OCI-LY1 (cell line): ENCODE data around the gene FRY.

Experiments used
- H2AFZ ChIP-seq: fragments of 200-600 bp; sonication (generic), shearing (Covaris generic); 2 replicates; pipeline ENCODE4 v1.6.0; 2014; ENCODE audit warnings: antibody characterized with exemption, mild to moderate bottlenecking, low read length
- H3F3A ChIP-seq: fragments of 200-600 bp; sonication (generic), shearing (Covaris generic); 2 replicates; pipeline ENCODE4 v1.6.0; 2014; ENCODE audit warnings: mild to moderate bottlenecking, antibody characterized with exemption, low read length, moderate library complexity; ENCODE audit not compliant: insufficient read depth
- H3K27ac ChIP-seq: fragments of 200-600 bp; sonication (generic); 2 replicates; pipeline ENCODE4 v1.5.1; 2014; ENCODE audit warnings: low read length, mixed run types, mild to moderate bottlenecking, low read depth; ENCODE audit not compliant: poor library complexity, severe bottlenecking
- H3K27me3 ChIP-seq: fragments of 200-600 bp; sonication (generic); 2 replicates; pipeline ENCODE4 v1.6.0; 2014; ENCODE audit warnings: antibody characterized with exemption, mild to moderate bottlenecking, low read length, moderate library complexity; ENCODE audit not compliant: insufficient read depth
- H3K36me3 ChIP-seq: fragments of 200-600 bp; sonication (generic); 2 replicates; pipeline ENCODE4 v1.6.1; 2014; ENCODE audit warnings: mild to moderate bottlenecking, antibody characterized with exemption, low read length, moderate library complexity, mixed read lengths; ENCODE audit not compliant: insufficient read depth
- H3K4me1 ChIP-seq: fragments of 200-600 bp; sonication (generic); 2 replicates; pipeline ENCODE4 v1.5.1; 2014; ENCODE audit warnings: mild to moderate bottlenecking, low read length, moderate library complexity; ENCODE audit not compliant: insufficient read depth, severe bottlenecking
- H3K4me2 ChIP-seq: fragments of 200-600 bp; sonication (generic), shearing (Covaris generic); 2 replicates; pipeline ENCODE4 v1.6.1; 2014; ENCODE audit warnings: low read length
- H3K4me3 ChIP-seq: fragments of 200-600 bp; sonication (generic); 2 replicates; pipeline ENCODE4 v1.5.1; 2014; ENCODE audit warnings: low read length, low read depth, mild to moderate bottlenecking, mixed read lengths; ENCODE audit not compliant: poor library complexity, severe bottlenecking
- H3K79me2 ChIP-seq: fragments of 200-600 bp; shearing (Covaris generic); 2 replicates; pipeline ENCODE4 v1.6.1; 2016; ENCODE audit warnings: mixed run types, low read length, mixed read lengths; ENCODE audit not compliant: insufficient read depth
- H3K9ac ChIP-seq: fragments of 200-600 bp; sonication (generic), shearing (Covaris generic); 2 replicates; pipeline ENCODE4 v1.6.1; 2014; ENCODE audit warnings: mild to moderate bottlenecking, low read length, mixed read lengths
- H3K9me2 ChIP-seq: fragments of 200-600 bp; sonication (generic), shearing (Covaris generic); 2 replicates; pipeline ENCODE4 v1.6.1; 2014; ENCODE audit warnings: low read depth, mild to moderate bottlenecking, low read length, mixed read lengths
- H3K9me3 ChIP-seq: fragments of 200-600 bp; shearing (Covaris generic); 2 replicates; pipeline ENCODE4 v1.6.1; 2014; ENCODE audit warnings: low read length, mixed read lengths
- H4K20me1 ChIP-seq: fragments of 200-600 bp; sonication (generic), shearing (Covaris generic); 2 replicates; pipeline ENCODE4 v1.6.0; 2016; ENCODE audit warnings: mild to moderate bottlenecking, low read length; ENCODE audit not compliant: insufficient read depth
- CTCF ChIP-seq: fragments of 200-600 bp; sonication (generic), shearing (Covaris generic); IDR thresholded peaks from 2 replicates; pipeline ENCODE4 v1.5.1; 2017; ENCODE audit warnings: mild to moderate bottlenecking, antibody characterized with exemption, low read length, moderate library complexity, mixed read lengths
- EZH2 ChIP-seq: fragments of 200-600 bp; sonication (generic), shearing (Covaris generic); IDR thresholded peaks from 2 replicates; pipeline ENCODE4 v1.8.0; 2017; ENCODE audit warnings: borderline replicate concordance, mixed run types, mild to moderate bottlenecking, antibody characterized with exemption, low read length, moderate library complexity, mixed read lengths

Gene FRY

GRCh38 chr13:32176696-32177095 lies 145.1 kb downstream of the FRY start:
- H3K79me2 ChIP-seq, result no peaks in the 10 kb centered on the region
- no peaks in the 10 kb centered on the region for H3K27me3 ChIP-seq
- no peak overlapping the region for H3K4me2 ChIP-seq
- no peaks in the 10 kb centered on the region for H3F3A ChIP-seq
- no peak overlapping the region for H3K4me3 ChIP-seq
- no peaks in the 10 kb centered on the region for H3K9me2 ChIP-seq
- no peak overlapping the region for H2AFZ ChIP-seq
- H3K4me1 ChIP-seq, result no peaks in the 10 kb centered on the region
- H4K20me1 ChIP-seq, result no peaks in the 10 kb centered on the region
- H3K9ac ChIP-seq, result no peak overlapping the region
- H3K27ac ChIP-seq, result no peak overlapping the region
- TF ChIP-seq CTCF (no peak), EZH2 (no peak)
- H3K36me3 ChIP-seq, result no peaks in the 10 kb centered on the region
- no peaks in the 10 kb centered on the region for H3K9me3 ChIP-seq

- H3F3A ChIP-seq, result no peaks in the 10 kb centered on the region
- H3K79me2 ChIP-seq, result no peaks in the 10 kb centered on the region
- H3K4me1 ChIP-seq, result no peaks in the 10 kb centered on the region
- H3K9ac ChIP-seq, result no peak overlapping the region
- no peaks in the 10 kb centered on the region for H3K36me3 ChIP-seq
- no peak overlapping the region for H3K4me2 ChIP-seq
- H3K4me3 ChIP-seq, result no peak overlapping the region
- H3K27me3 ChIP-seq, result no peaks in the 10 kb centered on the region
- H2AFZ ChIP-seq, result no peak overlapping the region
- H4K20me1 ChIP-seq, result no peaks in the 10 kb centered on the region
- H3K9me2 ChIP-seq, result no peaks in the 10 kb centered on the region
- no peak overlapping the region for H3K27ac ChIP-seq
- no peak for TF ChIP-seq EZH2
- no peak for TF ChIP-seq CTCF
- H3K9me3 ChIP-seq, result no peaks in the 10 kb centered on the region
Measured at GRCh38 chr13:32178763-32179162, 147.2 kb downstream of the FRY start.

GRCh38 chr13:32179708-32180107 lies 148.1 kb downstream of the FRY start:
- no peaks in the 10 kb centered on the region for H3F3A ChIP-seq
- no peak overlapping the region for H3K9ac ChIP-seq
- H3K27me3 ChIP-seq, result no peaks in the 10 kb centered on the region
- H3K27ac ChIP-seq, result no peak overlapping the region
- no peak overlapping the region for H3K4me2 ChIP-seq
- H3K9me2 ChIP-seq, result no peaks in the 10 kb centered on the region
- no peak overlapping the region for H3K4me3 ChIP-seq
- no peaks in the 10 kb centered on the region for H3K9me3 ChIP-seq
- no peak overlapping the region for H2AFZ ChIP-seq
- no peak for TF ChIP-seq EZH2
- TF ChIP-seq CTCF, result no peak
- H3K36me3 ChIP-seq, result no peaks in the 10 kb centered on the region
- no peaks in the 10 kb centered on the region for H4K20me1 ChIP-seq
- no peaks in the 10 kb centered on the region for H3K4me1 ChIP-seq
- no peaks in the 10 kb centered on the region for H3K79me2 ChIP-seq
